ENCODE measurements around the gene ST6GAL2. TPM values are rescaled to one million over a fixed set of nuclear protein-coding genes. Genes with fewer than 3 reads are reported as not detected.

ST6GAL2 gene
- total RNA-seq, 1 donor from 2014 or later: 2.5 TPM

DNA sequence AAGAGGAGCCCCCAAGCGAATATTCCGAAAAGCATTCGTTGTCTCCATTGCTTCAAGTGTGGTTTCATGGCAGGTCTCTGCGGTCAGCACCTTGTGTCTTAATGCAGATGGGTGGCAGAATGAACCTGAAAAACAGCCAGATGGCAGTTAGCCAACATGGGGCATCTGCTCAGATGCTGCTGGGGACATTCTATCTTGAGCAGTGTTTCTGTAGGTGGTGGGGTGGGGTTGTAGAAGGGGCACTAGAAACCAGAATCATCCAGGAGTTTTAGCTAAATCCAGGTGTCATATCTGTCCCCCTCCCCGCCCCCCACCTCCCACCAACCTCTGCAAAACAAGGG is 42.1 kb downstream of the ST6GAL2 start:
- ATAC-seq (no peak), DNase-seq (no peak)
- Histone ChIP-seq H3K4me1 (no peaks in the 10 kb centered on the region), H3K27ac (no peak overlapping the region), H3K36me3 (no peaks in the 10 kb centered on the region), H3K4me3 (no peak overlapping the region), H3K9me3 (no peaks in the 10 kb centered on the region), H3K27me3 (no peaks in the 10 kb centered on the region)
- no peak for TF ChIP-seq CTCF (IDR thresholded peaks at IDR 0.05)
- intact Hi-C loops (cut with DNase I): no loop called here

DNA sequence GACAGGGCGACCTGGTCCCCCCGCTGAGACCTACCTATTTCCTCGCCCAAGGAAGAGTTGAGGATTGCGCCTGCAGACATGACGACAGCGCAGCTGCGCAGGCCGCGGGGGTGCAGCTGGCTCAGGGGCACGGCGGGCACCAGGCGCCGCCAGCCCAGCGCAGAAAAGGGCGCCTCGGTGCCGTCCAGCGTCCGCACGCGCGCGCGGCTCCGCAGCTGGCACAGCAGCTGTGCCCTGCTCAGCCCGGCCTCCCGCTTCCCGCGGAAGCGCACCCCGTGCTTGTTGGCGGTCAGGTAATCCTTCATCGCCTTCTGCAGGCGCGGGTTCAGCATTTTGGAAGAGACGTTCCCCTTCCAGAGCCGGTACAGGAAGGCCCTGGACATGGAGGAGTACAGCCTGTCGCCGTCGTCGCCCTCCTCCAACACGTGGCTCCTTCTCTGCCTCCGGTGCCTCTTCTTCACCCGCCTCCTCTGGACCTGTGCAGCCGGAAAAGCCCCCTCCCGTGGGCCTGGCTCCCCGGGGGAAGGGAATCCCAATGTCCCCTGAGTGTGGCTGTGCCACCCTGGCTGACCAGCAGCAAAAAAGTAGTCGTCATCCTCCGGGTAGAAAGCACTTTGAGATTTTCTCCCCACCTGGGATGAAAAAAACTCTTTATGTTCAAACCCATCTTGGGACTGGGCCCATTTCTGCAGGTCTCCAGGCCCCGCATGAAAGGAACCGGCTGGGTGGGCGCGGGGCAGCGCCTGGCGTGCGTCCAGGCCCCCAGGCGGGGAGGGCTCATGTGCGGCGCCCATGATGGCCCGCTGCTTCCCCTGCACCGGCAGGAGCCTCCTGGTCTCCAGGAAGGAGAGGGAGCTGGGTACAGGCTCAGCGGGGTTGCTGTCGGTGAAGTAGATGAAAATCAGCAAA is 42.7 kb downstream of the ST6GAL2 start:
- no peak for DNase-seq

DNA sequence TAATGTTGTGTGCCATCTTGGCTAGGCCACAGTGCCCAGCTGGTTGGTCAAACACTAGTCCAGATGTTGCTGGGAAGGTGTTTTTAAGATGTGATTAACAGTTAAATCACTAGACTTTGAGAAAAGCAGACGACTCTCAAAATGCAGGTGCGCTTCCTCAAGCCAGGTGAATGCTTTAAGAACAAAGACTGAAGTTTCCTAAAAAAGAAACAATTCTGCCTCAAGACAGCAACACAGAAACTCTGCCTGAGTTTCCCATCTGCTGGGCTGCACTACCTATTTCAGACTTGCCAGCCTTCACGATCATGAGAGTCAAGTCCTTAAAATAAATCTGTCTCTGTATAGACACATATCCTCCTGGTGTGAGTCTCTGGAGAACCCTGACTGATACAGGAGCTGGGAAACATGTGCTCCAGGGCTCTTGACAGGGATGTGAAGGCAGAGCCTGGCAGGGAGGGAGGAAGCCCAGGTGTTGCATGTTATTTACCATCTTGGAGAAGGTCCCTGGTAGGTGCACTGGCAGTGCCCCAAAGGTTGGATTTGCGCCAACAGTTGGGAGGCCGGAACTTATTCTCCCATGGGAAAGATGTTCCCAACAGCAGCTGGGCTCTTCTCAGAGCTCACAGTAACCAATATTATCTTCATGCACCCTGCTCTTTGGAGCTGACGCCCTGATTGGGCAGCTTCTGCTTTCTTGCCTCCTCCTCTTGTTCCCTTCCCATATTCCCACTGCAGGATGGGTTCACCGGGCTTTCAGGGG is 43.9 kb downstream of the ST6GAL2 start:
- ATAC-seq: no peak
- no peaks in the 10 kb centered on the region for H3K27me3 ChIP-seq
- H3K9me3 ChIP-seq: no peaks in the 10 kb centered on the region
- H3K36me3 ChIP-seq: no peaks in the 10 kb centered on the region
- no peaks in the 10 kb centered on the region for H3K4me1 ChIP-seq
- no peak overlapping the region for H3K4me3 ChIP-seq
- no peak for TF ChIP-seq CTCF (IDR thresholded peaks at IDR 0.05)
- H3K27ac ChIP-seq: no peak overlapping the region
- intact Hi-C loops (cut with DNase I): no loop called here
- no peak for DNase-seq

More for the DNA sequence above, 42.7 kb downstream of the ST6GAL2 start:
- Histone ChIP-seq H3K27ac (no peak overlapping the region), H3K36me3 (no peaks in the 10 kb centered on the region), H3K4me3 (no peak overlapping the region), H3K9me3 (no peaks in the 10 kb centered on the region), H3K4me1 (no peaks in the 10 kb centered on the region), H3K27me3 (no peaks in the 10 kb centered on the region)
- ATAC-seq: no peak
- intact Hi-C loops (cut with DNase I): no loop called here
- no peak for TF ChIP-seq CTCF (IDR thresholded peaks at IDR 0.05)

- H3K4me3 ChIP-seq: no peak overlapping the region
- intact Hi-C loops (cut with DNase I): no loop called here
- TF ChIP-seq CTCF (IDR thresholded peaks at IDR 0.05): no peak
- no peaks in the 10 kb centered on the region for H3K4me1 ChIP-seq
- H3K27ac ChIP-seq: no peak overlapping the region
- H3K27me3 ChIP-seq: no peaks in the 10 kb centered on the region
- H3K9me3 ChIP-seq: no peaks in the 10 kb centered on the region
- no peak for DNase-seq
- H3K36me3 ChIP-seq: no peaks in the 10 kb centered on the region
- no peak for ATAC-seq
These were observed 45.1 kb downstream of the ST6GAL2 start for GRCh38 chr2:106840818-106841217.

DNA sequence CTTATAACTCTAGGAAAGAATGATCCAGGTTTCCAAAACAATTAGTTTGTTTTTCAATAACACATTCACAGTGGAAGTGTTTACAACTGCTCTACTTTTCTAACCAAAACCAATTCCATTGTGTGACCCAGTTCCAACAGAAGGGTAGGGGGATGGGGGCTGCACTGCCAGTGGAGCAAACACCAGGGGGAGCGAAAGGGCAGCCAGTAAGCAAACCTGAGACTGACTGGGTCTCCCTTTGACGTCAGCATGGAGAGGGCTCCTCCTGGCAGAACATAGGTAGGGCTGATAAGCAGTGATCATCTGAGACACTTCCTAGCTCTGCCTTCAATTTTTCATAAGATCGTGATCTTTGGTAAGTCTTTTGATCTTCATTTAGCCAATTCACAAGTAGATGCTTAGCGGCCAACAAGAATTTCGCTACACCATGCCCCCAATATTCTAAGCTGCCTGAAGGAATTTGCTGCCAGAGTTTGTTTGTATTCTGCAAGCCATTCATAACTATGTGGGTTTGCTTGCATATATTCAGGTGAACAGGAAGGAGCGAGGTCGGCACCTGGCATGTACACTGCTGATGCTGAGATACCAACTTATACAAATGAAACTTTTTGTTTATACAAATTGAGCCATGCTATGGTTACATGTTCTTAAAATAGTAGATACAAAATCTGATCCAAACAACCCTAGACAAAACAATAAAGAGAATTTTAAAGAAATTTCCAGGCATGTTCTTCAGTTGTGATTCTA is 45.9 kb downstream of the ST6GAL2 start:
- ATAC-seq (peak; percentile 61), DNase-seq (no peak)
- no peaks in the 10 kb centered on the region for H3K4me1 ChIP-seq
- intact Hi-C loops (cut with DNase I): no loop called here
- no peaks in the 10 kb centered on the region for H3K27me3 ChIP-seq
- H3K9me3 ChIP-seq: no peaks in the 10 kb centered on the region
- TF ChIP-seq CTCF (IDR thresholded peaks at IDR 0.05): peak; percentile 16
- H3K36me3 ChIP-seq: no peaks in the 10 kb centered on the region
- H3K27ac ChIP-seq: no peak overlapping the region
- no peak overlapping the region for H3K4me3 ChIP-seq

All from upper lobe of right lung (tissue), 1 donor.